Daoy (cell line): ENCODE data around the gene NAA10. TPM values are rescaled to one million over a fixed set of nuclear protein-coding genes. Genes with fewer than 3 reads are reported as not detected.
A peak's percentile ranks its signal among the peaks of the same experiment; 100 is the strongest.

Experiments used
- DNase-seq: peaks from one replicate; pipeline ENCODE4 v3.0.0-alpha.2; 2015; ENCODE audit warnings: low read depth
- total RNA-seq: library from RNA; depleted of rRNA; stranded (reverse); fragments of >200 nt; shearing (Covaris generic); gene quantifications from 2 replicates; pipeline ENCODE4 v1.2.3, GENCODE V29; 2014

The NAA10 gene
- total RNA-seq, 1 experiment from 2014 or later: 128 TPM

DNA sequence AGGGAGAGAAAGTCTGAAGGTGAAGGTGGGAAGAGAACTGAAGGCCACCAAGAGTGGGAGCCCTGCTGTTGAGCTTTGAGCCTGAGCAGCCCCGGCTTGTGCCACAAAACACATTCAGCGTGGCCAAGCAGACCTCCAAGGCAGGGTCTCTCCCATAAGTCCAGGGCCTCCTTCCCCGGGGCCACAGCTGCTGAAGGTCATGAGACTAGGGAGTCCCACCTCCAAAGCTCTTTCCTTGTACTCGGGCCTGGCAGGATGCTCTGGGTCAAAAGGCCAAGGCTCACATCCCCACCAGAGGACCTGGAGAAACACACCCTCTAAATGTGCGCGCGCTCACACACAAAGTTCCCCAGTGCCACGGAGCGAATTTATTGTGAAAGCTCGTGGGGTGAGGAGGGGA, 5.3 kb downstream of the NAA10 start:
- DNase-seq: no peak

DNA sequence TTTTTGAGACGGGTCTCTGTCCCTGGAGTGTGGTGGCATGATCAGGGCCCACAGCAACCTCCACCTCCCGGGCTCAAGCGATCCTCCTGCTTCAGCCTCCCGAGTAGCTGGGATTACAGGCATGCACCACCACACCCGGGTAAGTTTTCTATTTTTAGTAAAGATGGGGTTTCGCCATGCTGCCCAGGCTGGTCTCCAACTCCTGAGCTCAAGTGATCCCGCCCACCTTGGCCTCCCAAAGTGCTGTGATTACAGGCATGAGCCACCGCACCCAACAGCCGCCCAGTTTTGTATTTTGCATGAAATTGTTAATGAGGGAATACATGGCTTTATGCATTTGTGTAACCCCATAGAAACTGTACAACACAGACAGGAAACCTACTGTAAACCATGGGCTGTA, 6.0 kb downstream of the NAA10 start:
- DNase-seq: no peak

DNA sequence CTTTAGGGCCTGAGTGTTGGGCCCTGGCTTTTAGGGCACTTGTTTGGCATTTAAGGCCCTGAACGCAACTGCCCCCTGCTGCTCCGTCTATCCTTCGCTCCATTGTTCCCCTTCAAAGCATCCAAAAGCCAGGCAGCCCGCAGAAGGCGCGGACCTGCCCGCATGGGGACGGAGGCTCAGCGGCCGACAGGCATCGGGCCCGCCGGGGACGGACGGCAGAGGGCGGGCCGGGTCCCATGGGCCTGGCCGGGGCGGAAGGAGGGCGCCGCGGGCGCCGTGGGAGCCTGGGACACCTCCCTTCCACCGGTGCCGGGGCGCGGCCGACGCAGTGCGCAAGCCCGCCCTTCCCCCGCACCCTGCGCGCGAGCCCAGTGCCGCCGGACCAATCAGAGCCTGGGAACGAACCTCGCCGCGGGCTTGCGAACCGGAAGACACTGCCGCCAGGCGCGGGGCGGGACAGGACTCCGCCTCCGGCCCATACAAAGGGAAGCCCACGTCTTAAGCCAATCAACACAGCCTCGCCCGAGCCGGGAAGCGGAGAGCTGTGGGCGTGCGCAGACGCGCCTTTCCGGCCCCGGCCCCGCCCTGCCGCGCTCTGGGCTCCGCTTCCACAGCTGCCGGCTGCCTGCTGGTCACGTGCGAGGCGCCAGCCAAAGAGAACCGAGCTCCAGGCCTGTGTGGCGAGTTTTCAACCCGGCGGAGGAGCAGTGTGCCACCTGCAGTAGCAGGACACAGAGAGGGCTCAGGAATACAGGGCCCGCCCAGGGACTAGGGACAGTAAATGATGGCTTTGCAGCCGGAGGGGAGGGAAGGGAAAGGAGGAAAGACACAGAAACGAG, 6.7 kb downstream of the NAA10 start:
- peak; percentile 97 for DNase-seq

DNA sequence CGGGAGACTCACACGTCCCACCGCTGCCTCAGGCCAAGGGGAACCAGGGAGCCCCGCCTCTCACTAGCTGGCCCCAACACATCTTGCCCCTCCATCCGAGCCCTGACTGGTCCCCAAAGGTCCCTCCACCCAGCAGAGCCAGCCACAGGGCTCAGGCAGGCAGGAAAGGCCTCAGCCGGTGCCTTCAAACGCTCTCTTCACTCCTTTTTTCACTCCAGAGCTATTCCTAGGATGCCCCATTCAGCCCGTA, 7.2 kb downstream of the NAA10 start:
- DNase-seq: no peak

DNA sequence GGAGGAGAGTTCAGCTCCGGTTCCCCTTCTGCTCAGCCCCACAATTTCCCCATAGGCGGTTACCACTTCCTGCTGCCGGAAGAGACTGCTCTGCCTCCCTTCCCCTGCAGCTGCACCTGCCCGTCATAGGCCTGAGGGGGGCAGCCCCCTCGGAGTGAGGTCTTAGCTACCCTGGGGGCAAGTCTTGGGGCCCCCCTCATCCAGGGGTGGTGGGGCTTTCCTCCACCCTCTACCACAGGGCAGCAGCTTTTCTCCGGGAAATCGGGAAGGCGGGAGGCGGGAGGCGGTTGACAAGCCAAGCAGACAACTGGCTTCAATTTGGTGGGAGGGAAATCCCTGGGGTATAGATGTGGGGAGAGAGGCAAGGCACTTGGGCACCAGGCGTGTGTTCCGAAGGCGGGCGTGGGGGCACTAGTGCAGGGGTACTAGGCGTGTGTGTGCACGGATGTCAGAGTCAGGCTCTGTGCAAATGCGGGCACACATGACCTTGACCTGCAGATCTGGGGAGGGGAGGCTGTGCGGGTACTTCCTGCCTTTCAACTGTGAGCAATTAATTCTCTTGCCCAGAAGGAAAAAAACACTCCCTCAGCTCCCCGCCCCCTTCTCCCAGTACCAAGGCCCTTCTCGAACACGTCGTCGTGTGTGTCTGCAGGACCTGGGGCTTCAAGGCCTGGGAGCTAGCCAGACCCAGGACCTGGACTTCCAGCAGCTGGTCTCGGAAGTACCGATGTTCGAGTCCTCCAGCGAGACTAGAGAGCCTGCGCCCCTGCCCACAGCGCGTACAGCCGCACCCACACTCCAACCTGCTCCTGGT, 7.8 kb downstream of the NAA10 start:
- DNase-seq: peak; percentile 49

DNA sequence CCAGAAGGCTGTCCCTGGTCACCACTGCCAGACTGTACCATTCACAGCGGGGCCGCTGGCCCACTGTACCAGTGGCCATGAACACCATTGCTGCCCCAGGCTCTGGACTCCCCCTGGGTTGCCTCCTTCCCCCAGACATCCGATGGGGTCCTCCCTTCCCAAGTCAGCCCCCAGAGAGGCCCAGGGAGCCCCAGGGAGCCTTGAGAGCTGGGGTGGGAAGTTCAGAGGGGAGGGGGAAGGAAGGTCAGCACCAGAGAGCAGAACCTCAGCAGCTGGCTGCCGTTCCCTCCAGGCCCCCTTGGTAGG, 8.3 kb downstream of the NAA10 start:
- no peak for DNase-seq

DNA sequence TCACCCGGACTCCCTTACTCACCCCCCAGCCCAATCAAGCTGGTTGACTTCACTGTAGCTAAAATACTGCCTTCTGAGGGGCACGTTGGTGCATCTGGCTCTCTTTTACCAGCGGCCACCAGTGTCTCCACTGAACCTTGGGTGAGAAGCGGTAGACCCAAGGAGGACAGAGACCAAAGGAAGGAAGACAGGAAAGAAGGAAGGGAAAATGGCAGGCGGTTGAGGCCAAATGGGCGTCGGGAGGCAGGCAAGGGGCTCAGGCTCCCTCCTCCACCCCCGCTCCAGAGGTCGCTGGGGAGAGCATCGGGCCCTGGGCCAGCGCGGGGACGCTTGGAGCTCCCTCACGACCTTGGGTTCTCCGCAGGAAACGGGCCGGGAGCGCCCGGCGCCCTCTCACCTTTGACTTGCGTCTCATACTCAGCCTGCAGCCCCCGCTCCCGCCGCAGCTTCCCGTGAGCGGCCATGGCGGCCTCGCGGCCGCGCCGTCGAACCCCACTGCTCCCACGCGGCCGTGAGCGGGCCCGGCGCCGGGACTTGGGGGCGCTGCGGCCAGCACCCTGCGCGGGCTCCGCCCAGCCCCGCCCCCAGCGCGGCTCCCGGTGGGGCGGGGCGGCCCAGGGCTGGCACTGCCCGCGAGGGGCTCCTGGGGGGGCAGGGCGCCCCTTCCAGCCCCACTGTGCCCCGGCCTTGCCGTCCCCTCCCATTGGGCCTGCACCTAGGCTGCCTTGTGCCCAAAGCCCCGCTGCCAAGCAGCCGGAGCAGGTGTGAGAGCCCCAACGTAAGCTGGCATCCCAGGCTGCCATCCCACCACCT, 8.9 kb downstream of the NAA10 start, which contains the start of gene ARHGAP4:
TSS of gene ARHGAP4 (minus strand) at position 526 of the 813 bp plus-strand sequence. CDS start at position 464, 62 bp downstream.
- no peak for DNase-seq

DNA sequence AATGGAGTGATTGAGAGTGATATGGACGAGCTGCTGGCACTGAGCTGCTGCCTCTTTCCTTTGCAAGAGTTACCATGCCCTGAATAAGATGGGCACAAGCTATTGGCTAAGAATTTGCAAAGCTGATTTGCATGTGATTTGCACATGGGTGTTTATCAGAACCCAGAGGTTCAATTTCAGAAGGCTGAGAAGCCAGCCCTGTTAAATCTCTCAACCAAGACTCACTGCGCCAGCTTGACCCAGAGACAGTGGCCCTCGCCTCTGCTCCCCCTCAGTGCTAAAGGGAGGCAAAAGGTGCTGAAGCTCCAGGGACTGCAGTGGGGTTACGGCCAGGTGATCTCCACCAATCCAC, 9.5 kb downstream of the NAA10 start:
- DNase-seq: no peak

DNA sequence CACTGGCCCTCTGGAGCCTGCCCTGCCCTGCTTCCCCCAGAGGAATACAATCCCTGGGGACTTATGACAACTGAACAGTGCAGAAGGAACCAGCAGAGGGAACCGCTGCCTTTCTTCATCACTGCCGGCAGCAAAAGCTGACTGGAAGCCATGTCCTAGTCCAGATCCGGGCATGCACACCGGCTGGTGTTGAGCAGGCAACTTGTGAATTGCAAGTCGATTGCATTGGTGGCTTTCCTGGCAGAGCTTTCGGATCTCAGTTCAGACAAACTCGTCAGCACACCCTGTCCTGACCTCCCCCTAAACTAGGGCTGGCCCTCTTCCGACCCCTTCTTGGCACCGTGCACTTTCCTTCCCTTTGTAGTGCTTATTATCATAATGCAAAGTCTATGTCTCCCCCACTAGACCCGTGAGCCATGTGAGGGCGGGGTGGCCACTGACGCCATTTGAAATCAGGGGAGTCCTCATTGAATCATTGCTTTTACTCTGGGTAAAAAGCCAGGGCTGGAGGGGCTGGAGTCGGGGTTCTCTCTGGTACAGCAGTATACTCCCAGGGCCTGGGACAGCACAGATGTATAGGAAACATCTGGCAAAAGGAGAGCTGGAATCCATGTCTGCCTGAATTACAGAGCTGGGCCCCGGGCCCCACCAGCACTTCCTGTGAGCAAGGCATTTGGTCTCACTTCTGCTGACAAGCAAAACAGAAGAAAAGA, 10.5 kb downstream of the NAA10 start:
- DNase-seq: no peak

DNA sequence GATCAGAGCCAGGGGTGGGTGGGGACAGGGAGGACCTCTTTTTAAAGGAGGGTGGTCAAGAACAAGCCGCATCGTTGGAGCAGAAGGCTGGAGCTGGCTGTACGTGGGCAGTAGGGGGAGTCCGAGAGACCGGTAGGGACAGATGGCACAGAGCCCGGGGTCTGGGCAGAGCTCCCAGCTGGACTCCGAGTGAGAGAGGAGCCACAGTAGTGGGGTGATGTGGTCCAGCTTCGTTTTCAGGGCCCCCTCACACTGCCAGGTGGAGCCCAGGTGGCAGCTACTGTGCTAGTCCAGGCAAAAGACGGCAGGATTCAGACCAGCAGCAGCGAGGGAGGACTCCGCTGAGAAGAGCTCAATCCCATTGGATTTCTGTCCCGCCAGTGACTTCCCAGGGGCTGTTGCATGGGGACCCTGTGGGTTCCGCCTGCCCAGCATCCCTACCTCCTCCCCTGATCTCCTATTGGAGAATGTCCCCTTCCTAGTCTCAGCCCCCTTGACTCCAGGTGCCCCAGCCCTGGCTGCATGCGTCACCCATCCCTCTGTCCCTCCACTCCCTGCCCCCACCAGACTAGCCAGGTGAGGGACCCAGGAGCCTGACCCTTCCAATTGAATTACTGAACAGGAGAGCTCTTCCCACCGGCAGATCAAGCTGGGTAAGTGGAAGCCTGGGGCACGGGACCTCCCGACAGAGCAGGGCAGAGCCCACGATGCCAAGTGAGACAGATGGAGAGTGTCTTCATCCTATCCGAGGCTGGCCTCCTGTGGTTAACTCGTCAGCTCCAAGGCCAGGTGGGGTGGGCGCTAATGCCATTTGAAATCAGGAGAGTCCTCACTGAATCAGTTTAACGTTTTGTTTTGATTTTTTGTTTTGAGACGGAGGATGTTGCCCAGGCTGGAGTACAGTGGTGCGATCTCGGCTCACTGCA, 11.6 kb downstream of the NAA10 start:
- DNase-seq: peak; percentile 59

DNA sequence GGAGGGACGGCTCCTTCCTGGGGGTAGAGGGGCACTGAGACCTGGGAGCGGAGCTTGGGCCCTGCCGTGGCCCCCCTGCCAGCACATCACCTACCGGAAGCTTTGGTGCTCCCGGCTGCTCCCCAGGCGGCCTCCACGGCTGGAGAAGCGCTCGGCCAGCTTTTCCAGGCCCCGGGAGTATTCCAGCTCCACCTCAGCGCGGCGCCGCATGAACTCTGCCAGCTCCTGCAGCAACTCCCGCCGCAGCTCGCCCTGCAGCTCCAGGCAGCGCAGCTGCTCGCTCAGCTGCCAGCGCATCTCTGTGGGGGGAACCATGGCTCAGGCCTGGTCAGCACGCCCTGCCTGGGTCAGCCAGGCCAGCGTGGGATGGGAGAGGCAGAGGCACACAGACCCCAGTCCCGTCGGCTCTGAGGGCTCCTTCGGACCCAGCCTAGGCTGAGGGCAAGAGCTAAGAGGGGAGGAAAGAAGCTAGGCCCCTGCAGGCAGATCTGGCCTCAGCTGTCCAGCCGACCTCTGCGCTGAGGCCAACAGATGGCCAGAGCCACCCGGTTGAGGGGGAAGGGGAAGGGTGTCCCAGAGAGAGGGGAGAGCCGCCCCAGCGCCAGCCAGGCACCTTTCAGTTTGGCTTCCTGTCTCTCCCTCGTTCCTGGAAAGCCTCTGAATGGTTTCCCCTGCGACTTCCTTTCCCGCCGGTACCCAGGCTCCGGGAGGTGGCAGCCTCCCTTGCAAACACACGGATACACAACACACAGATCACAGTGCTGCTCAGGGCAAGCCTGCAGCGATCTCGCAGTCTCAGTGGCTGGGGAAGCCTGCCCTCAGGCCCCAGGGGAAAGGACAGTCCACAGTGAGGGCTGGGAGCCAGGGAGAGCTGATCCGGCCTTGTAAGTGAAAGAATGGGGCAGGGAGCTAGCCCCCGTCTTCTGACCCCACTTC, 13.1 kb downstream of the NAA10 start:
- no peak for DNase-seq

DNA sequence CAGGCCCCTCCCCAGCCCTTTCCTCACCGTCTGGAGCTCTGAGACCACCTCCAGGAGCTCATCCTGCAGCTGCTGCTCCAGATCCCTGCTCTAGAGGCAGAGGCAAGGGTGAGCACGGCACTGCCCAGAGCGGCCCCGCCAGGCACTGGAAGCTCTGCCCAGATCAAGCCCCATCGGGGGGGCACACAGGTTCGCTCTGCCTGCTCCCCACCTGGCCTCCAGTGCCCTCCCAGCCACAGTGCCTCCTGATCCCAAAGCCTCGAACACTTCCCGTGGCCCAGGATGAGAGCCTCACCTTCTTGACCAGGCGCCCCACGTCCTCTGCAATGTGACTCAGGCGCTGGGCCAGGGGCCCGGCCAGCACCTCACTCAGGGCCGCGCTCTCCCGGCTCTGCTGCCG, 13.8 kb downstream of the NAA10 start:
- no peak for DNase-seq

DNA sequence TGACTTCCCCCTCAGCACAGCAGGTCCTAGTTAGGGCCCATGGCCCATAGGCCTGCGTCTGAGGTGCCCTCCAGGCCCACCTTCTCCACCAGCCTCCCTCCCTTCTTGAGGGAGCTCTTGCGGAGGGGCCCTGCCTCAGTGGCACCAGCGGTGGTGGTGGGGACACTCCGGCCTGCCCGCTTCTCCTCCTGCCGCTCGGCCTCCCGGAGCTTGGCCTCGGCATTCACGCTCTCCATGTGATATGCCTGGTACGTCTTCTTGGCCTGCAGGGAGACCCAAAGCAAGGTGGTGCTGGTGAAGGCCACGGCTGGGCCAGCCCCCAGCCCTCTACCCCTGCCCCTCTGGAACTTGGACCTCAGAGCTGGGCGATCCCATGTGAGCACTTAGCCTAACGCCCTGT, 14.3 kb downstream of the NAA10 start:
- no peak for DNase-seq

DNA sequence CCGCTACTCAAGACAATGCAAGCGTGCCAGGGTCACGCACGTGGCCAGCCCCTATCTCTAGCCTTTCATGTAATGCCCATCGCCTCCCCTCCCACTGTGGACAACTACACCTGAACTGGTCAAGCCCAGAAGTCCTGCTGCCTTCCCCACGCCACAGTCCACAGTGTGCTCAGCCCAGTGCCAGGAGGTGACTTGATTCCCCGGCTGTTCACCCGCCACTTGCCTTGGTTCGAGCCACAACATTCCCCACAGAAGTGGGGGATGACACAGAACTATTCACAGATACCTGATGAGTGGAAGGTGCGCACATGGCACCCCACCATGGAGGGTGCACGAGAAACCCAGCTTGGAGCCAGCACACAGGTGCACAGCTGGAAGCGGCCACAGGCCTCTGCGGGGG, 15.6 kb downstream of the NAA10 start:
- DNase-seq: no peak

DNA sequence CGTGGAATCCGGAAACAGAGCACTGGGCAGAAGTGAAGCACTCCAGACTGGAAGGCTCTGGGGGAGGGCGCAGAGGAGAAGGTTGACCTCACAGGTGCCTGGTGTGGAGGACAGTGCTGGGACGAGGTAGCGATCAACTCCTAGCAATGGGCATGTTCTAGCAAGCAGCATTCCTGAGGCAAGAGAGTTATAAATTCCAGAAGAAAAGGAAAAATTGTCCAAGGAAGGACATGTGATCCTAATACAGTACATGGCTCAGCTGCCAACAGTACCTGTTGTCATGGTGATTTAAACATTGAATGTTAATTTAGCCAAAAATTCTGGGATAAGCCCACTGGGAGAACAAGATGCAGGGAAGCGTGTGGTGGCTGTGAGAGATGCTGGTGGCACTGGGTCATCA, 17.0 kb downstream of the NAA10 start:
- DNase-seq: no peak

DNA sequence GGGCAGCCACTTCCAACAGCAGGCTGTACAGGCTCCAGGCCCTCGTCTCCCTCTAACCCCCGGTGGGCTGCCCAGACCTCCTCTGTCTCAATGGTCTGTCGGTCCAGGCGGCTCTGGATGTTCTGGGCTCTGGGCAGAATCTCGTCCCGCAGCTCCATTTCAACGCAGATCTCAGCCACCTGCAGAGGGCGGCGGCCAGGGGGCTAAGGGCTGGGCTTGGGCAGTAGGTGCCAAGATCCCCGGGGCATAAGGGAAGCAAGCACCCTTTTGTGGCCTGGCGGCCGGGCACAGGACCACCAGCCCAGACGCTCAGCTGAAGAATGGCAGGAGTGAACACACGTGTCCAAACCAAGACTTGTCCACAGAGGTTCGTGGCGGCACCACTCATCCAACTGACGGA, 21.1 kb downstream of the NAA10 start:
- no peak for DNase-seq

DNA sequence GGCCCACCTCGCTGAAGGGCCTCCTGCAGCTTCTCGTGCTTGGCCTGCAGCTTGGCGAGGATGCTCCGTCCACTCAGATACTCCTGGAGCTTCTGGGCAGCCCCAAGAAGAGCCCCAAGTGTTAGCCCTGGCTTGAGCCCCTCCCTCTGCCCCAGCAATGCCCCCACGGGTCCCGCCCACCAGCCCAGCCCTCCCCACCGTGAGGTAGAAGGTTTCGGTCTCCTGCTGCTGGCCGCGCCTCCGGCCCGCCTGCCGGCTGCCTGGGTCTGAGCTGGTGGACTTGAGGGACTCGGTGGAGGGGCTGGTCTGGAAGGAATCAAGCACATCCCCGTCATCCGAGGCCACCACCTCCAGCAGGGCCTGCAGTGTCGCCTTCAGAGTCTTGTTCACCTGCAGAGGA, 21.6 kb downstream of the NAA10 start:
- no peak for DNase-seq

DNA sequence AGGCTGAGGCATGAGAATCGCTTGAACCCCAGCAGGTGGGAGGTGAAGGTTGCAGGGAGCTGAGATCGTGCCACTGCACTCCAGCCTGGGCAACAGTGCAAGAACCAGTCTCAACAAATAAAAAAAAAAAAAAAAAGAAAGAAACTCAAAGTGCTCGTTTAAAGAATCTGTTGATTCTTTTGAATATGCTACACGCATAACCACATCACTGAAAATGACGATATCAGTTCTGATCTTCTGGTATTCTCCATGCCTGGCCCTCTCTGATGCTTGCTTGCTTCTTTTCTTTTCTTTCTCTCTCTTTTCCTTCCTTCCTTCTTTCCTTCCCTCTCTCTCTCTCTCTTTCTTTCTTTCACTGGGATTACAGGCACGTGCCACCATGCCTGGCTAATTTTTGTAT, 23.0 kb downstream of the NAA10 start:
- DNase-seq: no peak

DNA sequence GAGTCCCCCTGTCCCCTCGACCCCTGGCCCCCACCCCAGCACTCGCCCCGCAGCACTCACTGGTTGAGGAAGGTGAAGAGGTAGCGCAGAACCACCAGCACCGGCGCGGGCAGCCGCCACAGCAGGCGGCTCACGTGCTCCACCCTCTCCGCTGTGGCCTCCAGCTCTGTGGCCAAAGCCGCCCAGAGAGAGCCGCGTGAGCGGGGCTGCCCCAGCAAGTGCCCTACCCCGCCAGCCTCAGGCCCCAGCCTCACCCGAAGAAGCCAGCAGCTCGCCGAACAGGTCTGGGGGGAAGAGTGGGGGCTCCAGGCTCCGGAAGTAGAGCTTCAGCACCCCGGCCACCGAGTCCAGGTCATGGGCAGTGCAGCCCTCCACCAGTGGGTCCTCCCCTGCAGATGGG, 24.4 kb downstream of the NAA10 start:
- no peak for DNase-seq

DNA sequence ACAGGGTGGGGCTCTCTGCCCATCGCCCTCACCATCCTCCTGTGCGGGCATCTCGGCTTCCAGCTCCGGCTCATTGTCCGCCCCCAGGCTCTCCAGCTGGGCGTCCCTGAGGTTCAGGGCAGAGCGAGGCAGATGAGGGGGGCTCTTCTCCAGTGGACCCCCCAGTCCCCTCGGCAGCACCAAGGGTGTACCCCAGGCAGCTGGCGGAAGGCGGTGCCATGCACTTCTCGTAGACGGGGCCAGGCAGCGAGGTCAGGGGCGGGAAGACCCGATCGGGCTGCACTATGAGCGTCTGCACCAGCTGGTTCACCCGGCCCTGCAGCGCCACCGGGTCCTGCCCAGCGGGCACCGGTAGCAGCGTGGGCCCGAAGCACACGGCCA, 24.9 kb downstream of the NAA10 start:
- no peak for DNase-seq
